ENCODE measurements around the gene EXOC1.

DNA sequence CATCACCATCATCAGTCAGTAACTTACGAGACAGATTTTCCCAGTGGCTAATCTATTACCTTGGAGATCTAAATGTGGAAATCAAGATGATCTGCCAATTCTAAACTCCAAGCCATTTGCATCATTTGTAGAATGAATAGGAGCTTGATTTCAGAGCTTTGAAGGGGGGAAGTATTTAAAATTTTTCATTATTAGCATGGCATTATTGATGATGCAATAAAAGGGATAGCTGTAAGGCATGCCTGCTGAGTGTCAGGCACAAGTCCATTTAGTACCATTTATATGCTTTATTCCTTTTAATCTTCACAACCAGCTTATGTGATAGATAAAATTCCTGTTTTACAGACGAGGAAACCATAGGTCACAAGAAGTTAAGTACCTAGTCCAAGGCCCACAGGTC lies 28.6 kb upstream of the EXOC1 start:
- TF ChIP-seq, protein P1, sequence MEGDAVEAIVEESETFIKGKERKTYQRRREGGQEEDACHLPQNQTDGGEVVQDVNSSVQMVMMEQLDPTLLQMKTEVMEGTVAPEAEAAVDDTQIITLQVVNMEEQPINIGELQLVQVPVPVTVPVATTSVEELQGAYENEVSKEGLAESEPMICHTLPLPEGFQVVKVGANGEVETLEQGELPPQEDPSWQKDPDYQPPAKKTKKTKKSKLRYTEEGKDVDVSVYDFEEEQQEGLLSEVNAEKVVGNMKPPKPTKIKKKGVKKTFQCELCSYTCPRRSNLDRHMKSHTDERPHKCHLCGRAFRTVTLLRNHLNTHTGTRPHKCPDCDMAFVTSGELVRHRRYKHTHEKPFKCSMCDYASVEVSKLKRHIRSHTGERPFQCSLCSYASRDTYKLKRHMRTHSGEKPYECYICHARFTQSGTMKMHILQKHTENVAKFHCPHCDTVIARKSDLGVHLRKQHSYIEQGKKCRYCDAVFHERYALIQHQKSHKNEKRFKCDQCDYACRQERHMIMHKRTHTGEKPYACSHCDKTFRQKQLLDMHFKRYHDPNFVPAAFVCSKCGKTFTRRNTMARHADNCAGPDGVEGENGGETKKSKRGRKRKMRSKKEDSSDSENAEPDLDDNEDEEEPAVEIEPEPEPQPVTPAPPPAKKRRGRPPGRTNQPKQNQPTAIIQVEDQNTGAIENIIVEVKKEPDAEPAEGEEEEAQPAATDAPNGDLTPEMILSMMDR (IDR thresholded peaks at IDR 0.05), result no peak
- no peak for TF ChIP-seq POLR2AphosphoS5 (IDR thresholded peaks at IDR 0.05; ENCODE audit: insufficient read depth in 1 of 2, low read depth in 1 of 2)
- TF ChIP-seq POLR2A (IDR thresholded peaks at IDR 0.05), result no peak
